Thyroid gland (tissue), 4 donors: Measurements from ENCODE around the gene NPC1. TPM values are rescaled to one million over a fixed set of nuclear protein-coding genes. Genes with fewer than 3 reads are reported as not detected.

Experiments used
- DNase-seq, 2 donors: peaks; one replicate each; pipeline ENCODE4 v3.0.0-alpha.2; 2019
- H3K27ac ChIP-seq, 3 donors: fragments of 200-600 bp; sonication (generic); 1 replicate in 2 of 3; 2 replicates in 1 of 3; pipeline ENCODE4 v1.5.1; 2016 to 2019; ENCODE audit warnings: mild to moderate bottlenecking in 1 of 3, moderate library complexity in 1 of 3
- H3K27me3 ChIP-seq: fragments of 200-600 bp; sonication (generic); one replicate; pipeline ENCODE4 v1.5.1; 2019
- H3K36me3 ChIP-seq, 2 donors: fragments of 200-600 bp; sonication (generic); one replicate each; pipeline ENCODE4 v1.5.1; 2016 to 2019
- H3K4me1 ChIP-seq, 2 donors: fragments of 200-600 bp; sonication (generic); one replicate each; pipeline ENCODE4 v1.5.1; 2017 to 2019
- H3K4me3 ChIP-seq, 3 donors: fragments of 200-600 bp; sonication (generic); replicated peaks in 1 of 3; 1 replicate in 2 of 3; 2 replicates in 1 of 3; pipeline ENCODE4 v1.5.1; 2016; ENCODE audit warnings: mild to moderate bottlenecking in 1 of 3
- H3K9me3 ChIP-seq: fragments of 200-600 bp; sonication (generic); one replicate; pipeline ENCODE4 v1.5.1; 2017
- CTCF ChIP-seq, 6 experiments: fragments of 200-600 bp in 3 of 6; fragments of 450-650 bp in 3 of 6; sonication (generic) in 3 of 6; IDR thresholded peaks; one replicate each; pipeline ENCODE4 v1.5.1; 2016 to 2019; ENCODE audit warnings: antibody characterized with exemption in 6 of 6, mild to moderate bottlenecking in 2 of 6, inconsistent platforms in 1 of 6, moderate library complexity in 1 of 6
- POLR2A ChIP-seq, 2 donors: fragments of 450-650 bp; IDR thresholded peaks; one replicate each; pipeline ENCODE4 v1.6.1; 2017; ENCODE audit warnings: antibody characterized with exemption in 2 of 2, mild to moderate bottlenecking in 2 of 2, moderate library complexity in 1 of 2
- WGBS, 2 donors: methylation state at CpG; one replicate each; pipeline ENCODE4 v1.1.5; 2017; 5-methylcytosine and 5-hydroxymethylcytosine counted together
- intact Hi-C: fragments of 100-400 bp; cut with DNase I; formaldehyde crosslinking; loops from one replicate; pipeline ENCODE4 v1.15.1; 2023
- total RNA-seq, 4 donors: library from RNA; depleted of rRNA; stranded (reverse); fragments of >200 nt; gene quantifications; one replicate each; pipeline ENCODE4 v1.2.3, GENCODE V29; 2016

Gene NPC1
- total RNA-seq, 4 donors from 2014 or later: 32.8 to 68.6 (median 42.0) TPM

- H3K27ac ChIP-seq: no peak overlapping the region
Observed at GRCh38 chr18:23588836-23589560, 2.7 kb upstream of the NPC1 start.

DNA sequence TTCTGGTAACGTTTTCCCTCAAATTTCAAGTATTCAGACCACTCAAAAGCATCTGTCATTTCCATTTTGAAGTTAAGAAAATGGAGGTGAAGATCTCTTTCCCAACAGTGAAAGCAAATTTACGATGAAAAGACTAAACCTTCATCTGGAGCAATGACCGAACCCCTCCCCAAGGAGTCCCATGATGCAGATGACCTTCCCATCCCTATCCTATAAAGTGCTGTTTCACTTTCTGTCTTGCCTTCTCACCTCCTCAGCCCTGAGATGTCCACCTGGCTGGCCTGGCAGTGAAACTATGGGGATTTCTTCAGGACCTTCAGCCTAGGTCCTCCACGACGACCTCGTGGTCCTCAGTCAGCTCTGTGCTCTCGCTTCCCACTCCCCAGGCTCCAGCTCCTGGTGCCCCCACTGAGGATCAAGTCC is 925 bp upstream of the NPC1 start:
- intact Hi-C loops: loop anchor here (5.0 kb wide), 2 partner anchors 70 to 85 kb away; partner anchors contain the start of gene RMC1
- DNase-seq: peak in 1 of 2 donors; percentile 16
- H3K4me1 ChIP-seq: peaks cover 12 to 23% of the 10 kb centered on the region in 2 donors
- peak overlapping the region; percentile 99 to 100 (median 99) for H3K27ac ChIP-seq
- TF ChIP-seq POLR2A (IDR thresholded peaks at IDR 0.05) (no peak), CTCF (IDR thresholded peaks at IDR 0.05) (peak in 3 of 6 experiments; percentile 5 to 8 (median 5))
- 40 to 49% methylated on average over 7 of the region's 7 CpGs for WGBS, 2 donors
- no peaks in the 10 kb centered on the region for H3K36me3 ChIP-seq
- peak overlapping the region in 1 of 3 donors; percentile 60 for H3K4me3 ChIP-seq
- no peaks in the 10 kb centered on the region for H3K27me3 ChIP-seq
- no peaks in the 10 kb centered on the region for H3K9me3 ChIP-seq

More at GRCh38 chr18:23588836-23589560, 2.7 kb upstream of the NPC1 start:
- Histone ChIP-seq H3K4me1 (peaks cover 12 to 16% of the 10 kb centered on the region in 2 donors), H3K9me3 (no peaks in the 10 kb centered on the region), H3K27me3 (no peaks in the 10 kb centered on the region), H3K4me3 (no peak overlapping the region), H3K36me3 (no peaks in the 10 kb centered on the region)
- WGBS, 2 donors: 81 to 84% methylated on average over 11 of the region's 11 CpGs
- no peak for TF ChIP-seq POLR2A (IDR thresholded peaks at IDR 0.05)
- TF ChIP-seq CTCF (IDR thresholded peaks at IDR 0.05): no peak
- no peak for DNase-seq
- intact Hi-C loops: loop anchor here (5.0 kb wide), 2 partner anchors 72 to 87 kb away; partner anchors contain the start of gene RMC1

GRCh38 chr18:23585897-23586248 is 433 bp downstream of the NPC1 start:
- Histone ChIP-seq H3K27me3 (no peaks in the 10 kb centered on the region), H3K9me3 (no peaks in the 10 kb centered on the region), H3K27ac (peak overlapping the region; percentile 99 to 100 (median 99)), H3K36me3 (no peaks in the 10 kb centered on the region), H3K4me3 (peak overlapping the region; percentile 53 to 93 (median 60)), H3K4me1 (peaks cover 12 to 23% of the 10 kb centered on the region in 2 donors)
- intact Hi-C loops: loop anchor here (5.0 kb wide), 2 partner anchors 69 to 84 kb away; partner anchors contain the start of gene RMC1
- 1 to 2% methylated on average over 9 to 12 of the region's 14 CpGs for WGBS, 2 donors
- no peak for TF ChIP-seq POLR2A (IDR thresholded peaks at IDR 0.05)
- no peak for TF ChIP-seq CTCF (IDR thresholded peaks at IDR 0.05)
- DNase-seq: no peak

- 23 to 29% methylated on average over 19 of the region's 19 CpGs for WGBS, 2 donors
- peaks cover 12 to 23% of the 10 kb centered on the region in 2 donors for H3K4me1 ChIP-seq
- intact Hi-C loops: loop anchor here (5.0 kb wide), 2 partner anchors 68 to 83 kb away; partner anchors contain the start of gene RMC1
Observed at GRCh38 chr18:23585007-23585871, 1.1 kb downstream of the NPC1 start.

More at GRCh38 chr18:23585007-23585871, 1.1 kb downstream of the NPC1 start:
- Histone ChIP-seq H3K36me3 (no peaks in the 10 kb centered on the region), H3K27me3 (no peaks in the 10 kb centered on the region), H3K9me3 (no peaks in the 10 kb centered on the region), H3K27ac (peak overlapping the region; percentile 99 to 100 (median 99)), H3K4me3 (peak overlapping the region in 2 of 3 donors; percentile 60 to 93)
- peak; percentile 11 to 25 for DNase-seq
- TF ChIP-seq CTCF (IDR thresholded peaks at IDR 0.05) (no peak), POLR2A (IDR thresholded peaks at IDR 0.05) (no peak)
